HK-2 (cell line): ENCODE measurements around the gene NAALADL2.
"Not testable (repeated sequence)": the region's sequence is repeated elsewhere in the genome, so short reads cannot be mapped to it uniquely, and the experiment has no call there.

Experiments
- DNase-seq: peaks from one replicate; pipeline ENCODE4 v3.0.0-alpha.2; 2018; ENCODE audit not compliant: unreplicated experiment

Gene NAALADL2

DNA sequence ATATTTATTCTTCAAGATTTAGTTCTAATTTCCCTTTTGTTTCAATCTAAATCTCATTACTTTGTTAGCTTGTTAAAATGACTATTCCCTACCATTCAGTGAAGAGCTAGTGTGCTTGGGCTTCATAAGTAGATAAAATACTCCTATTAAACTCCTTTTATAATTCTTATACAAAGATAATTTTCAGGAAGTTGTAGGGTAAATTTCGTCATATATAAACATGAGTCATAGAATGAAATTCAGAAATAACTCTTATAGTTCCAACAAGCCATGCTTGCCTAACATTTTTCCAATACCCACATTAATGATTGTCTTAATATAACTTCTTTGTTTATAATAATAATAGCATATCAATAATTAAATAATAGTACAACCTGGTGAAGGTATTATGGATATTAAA lies 407.3 kb downstream of the NAALADL2 start:
- no peak for DNase-seq

DNA sequence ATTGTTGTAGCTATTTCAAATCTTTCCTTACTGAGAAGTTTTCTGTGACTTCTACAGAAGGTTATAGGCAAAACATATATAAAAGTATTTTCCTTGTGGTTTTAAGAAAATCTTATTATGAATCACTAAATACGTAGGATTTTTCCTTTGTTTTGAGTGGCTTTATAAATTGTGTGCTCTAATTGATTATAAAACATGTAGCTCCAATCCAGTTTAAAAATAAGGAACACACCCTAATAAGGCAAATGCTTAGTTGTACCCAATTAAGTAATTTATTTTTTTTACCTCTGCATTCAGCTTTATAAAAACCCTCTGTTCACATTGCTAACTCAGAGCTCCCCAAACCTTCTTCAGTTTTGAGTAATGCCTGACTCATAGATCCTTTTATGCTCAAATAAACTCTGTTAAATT lies 408.0 kb downstream of the NAALADL2 start:
- no peak for DNase-seq

DNA sequence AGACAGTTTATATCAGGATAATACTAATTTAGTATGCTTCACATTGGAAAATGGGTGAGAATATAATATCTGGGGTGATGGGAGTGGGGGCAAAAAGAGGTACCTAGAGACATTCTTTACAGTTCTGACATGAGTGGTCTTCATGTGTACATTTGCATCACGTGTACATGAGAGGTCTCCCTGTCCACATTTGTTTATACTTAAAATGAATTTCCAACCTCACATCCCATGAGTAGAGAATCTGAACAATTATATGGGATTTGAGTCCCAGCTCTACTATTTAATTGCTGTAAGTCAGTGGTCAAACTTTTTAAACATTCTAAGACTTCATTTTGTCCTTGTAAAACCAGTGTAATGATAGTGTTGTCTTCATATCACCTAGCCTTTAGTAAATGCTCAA lies 408.4 kb downstream of the NAALADL2 start:
- no peak for DNase-seq

DNA sequence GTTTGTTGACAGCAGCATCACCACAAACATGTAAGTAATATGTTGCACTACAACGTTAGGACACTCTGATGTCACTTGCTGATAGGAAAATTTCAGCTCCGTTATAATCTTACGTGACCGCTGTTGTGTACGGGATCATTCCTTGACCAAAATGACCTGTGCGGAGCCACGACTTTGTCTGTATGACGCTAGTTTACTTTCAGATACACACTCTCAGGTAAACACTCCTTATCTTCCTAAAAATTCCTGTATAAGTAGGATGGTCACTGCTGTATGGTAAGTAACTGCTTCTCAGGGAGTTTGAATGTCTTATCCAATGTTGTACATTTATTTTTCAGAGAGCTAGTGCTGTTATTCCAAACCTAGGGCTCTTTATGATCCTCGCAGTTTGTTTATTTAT lies 410.3 kb downstream of the NAALADL2 start:
- no peak for DNase-seq

DNA sequence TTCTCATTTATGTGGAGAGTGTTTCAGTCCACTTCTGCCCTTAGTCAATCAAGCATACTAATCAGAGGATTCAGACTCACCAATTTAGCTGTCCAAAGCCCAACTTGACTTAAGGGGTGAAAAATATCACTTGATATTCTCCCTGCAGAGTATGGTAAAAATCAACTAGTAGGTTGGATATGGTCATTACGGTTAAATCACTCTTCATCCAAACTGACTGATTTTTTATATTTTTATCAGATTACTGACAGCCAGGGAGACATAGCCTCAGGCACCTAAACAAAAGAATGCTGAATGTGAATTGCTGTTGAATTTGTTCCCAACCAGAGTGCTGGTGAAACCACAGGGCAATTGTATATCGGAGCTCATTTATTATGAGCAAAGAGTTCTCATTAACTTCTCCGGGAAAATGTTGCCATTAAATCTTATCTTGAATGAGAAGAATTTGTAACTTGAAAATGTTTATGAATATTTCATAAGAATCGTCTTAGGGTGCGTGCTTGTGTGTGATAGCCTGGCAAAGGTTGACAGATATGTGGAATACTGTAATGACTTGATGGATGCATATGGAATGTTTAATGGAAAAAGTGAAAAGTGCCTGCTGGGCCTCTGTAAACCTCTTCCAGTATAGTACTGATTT lies 411.2 kb downstream of the NAALADL2 start:
- DNase-seq = no peak

DNA sequence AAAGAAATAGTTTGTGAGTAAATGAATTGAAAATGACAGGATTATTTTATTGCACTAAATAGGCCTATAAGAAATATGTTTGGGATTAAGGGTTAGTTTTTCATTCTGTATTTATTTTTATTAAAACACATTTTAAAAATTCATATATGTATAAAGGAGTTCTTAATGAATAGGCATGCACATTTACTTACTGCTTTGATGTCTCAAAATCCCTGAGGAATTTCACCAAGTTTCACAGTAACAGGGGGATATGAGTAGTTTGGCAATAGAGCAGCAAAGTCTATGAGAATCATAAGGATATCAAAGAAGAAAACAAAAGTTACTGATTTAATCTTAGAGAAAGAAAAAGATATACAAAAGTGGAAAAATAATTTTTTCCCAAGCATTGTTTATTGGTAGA lies 411.7 kb downstream of the NAALADL2 start:
- no peak for DNase-seq

DNA sequence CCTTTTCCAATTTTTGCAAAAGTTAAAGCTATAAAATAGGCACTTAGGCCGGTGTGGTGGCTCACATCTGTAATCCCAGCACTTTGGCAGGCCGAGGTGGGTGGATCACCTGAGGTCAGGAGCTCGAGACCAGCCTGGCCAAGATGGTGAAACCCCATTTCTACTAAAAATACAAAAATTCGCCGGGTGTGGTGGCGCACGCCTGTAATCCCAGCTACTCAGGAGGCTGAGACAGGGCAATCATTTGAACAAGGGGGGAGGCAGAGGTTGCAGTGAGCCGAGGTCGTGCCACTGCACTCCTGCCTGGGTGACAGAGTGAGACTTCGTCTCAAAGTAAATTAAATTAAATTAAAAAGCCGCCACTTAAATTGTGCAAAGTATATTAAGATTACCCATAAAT lies 412.3 kb downstream of the NAALADL2 start:
- DNase-seq = not testable (repeated sequence)

DNA sequence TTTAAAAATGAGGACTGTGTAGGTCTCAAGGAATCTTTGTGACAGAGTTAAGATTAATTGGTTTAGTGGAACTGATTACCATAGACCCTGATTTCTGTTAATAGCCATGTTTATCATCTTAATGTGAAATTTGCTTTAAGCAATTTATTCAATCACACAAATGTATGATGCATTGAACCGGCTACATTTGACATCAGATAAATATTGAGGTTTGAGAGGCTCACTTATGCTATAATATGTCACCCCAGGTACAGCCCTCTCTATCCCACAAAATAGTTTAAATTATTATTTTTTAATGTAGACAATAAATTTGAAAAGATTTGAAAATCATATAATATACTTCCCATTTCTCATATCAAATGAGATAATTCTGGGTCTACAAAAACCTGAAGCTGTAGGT lies 413.3 kb downstream of the NAALADL2 start:
- no peak for DNase-seq

DNA sequence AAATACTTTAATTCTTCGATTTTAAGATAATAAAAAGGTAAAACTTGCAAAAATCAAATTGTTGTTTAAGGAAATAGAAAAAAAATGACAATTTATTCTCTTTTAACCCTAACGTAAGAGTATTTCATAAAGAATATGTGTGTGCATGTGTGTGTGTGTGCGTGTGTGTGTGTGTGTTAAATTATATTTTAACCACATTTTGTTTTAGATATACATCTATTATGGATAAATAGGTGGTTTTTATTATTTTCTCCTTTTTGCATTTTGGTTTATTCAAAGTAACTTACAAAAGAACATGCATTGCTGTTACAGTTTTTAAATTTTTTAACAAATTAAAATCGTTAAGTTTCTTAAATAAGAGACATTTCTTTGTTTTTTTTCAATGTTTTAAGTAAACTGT lies 414.4 kb downstream of the NAALADL2 start:
- DNase-seq = no peak

DNA sequence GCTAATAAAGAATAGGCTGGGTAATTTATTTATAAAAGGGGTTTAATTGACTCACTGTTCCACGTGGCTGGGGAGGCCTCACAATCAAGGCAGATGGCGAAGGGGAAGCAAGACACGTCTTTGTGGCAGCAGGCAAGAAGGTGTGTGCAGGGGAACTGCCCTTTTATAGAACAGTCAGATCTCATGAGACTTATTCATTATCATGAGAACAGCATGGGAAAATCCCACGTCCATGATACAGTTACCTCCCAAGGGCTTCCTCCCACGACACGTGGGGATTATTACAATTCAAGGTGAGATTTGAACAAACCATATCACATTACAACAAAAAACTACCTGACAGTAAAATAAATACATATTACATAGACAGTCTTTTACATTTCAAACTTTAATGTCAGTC lies 414.9 kb downstream of the NAALADL2 start:
- DNase-seq = no peak

DNA sequence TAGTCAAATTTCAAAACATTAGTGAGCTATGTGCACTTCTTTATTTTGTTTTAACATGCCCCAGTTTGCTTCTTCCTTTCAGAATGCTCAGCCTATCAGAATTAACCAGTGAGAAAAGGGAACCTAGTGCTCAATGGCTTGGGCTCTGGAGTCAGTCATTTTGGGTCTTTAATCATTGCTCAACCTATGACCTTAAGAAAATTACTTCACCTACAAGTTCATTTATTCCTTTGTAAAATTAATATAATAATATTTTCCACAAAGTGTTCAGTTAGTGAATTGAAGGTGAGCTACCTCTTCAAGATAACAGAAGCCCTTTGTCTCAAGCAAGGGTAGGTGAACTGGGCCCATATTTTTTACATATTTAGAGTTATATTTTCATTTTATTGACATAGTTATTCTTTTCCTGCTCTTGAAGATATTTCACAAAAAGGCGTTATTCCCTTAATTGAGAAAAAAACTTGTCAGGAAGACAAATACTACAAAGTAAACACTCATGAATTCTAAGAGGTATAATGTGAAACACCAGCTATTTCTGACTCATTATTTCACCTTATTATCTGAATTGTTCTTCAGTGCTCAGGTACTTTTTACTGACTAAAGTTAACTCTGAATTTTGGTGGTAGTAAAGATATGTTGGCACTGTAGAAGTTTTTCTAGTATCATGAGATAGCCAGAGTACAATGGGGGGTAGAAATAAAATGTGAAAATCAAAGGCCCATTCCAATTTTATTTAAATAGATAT lies 415.5 kb downstream of the NAALADL2 start:
- DNase-seq = no peak

DNA sequence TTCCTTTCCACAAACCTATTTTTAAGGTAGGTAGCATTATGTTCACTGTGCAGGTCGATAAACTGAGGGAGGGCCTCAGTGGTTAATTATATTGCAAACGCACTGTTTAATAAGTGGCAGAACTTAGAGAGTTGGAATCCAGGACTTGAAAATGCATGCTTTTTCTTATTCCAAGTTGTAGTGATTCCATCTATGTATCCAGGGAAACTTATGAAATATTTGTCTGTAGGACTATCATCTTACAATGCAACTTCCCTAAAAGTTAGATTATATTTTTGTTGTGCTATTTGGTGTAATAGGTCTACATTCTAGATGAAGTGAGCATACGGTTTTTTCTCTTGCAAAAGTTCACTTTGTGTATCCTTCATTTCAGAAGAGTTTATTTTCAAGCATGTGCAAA lies 419.5 kb downstream of the NAALADL2 start:
- DNase-seq = no peak

DNA sequence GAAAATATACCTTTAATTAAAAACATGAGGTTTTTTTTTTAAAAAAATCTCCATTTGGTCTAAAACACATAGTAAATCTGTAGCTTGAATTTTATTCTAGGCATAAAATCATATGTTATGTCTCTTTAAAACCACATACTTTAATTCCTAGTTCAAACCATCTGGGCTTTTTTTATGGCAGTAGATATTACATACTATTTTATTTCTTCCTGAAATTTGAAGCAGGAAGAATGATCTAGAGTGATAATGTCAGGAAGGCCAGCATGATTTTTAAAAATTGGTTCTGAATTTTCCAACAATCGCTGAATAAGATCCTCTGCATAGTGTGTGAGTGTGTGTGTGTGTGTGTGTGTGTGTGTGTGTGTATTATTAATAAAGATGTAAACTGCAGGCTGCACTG lies 420.3 kb downstream of the NAALADL2 start:
- DNase-seq = no peak

DNA sequence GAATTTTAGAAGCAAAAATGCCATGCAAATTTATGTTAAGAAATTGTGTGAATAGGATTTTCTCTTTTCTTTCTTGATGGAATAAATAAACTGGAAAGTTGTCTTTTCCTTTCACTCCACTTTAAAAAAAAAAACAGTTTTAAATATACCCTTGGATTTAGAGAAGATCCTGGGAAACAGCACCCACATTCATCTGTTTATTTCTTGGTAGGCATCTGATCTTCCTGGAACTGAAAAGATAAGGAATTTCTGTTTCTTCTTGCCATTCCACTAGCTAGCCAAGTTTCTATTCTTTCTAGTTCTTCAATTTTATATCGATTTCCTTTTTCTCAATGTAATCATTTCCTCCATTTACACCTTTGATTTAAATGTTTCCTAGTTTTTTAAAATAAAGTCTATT lies 420.8 kb downstream of the NAALADL2 start:
- no peak for DNase-seq

DNA sequence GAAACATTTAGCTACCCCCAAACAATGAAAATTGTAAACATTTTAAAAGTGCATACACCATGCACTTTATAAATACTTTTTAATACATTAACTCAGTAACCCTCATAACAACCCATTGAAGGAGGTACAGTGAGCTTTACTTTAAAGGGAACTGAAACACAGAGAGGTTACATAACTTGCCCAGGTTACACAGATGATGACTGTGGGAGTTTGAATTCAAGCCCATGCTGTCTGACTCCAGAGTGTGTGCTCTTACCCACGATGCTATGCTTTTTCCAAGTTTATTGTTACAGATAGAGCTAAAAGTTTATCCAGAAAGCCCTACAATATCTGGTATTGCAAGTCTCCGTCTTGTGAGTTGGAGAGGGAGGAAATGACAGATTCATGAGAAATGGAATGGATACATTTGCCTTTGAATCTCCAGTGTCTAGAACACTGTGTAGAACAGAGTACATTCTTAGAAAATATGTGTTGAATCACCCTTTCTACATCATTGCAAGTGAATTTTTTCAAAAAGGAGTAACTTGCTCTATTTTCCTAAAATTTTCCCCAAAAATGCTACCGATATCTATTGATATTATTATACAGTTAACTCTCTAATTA lies 428.3 kb downstream of the NAALADL2 start:
- DNase-seq = no peak

DNA sequence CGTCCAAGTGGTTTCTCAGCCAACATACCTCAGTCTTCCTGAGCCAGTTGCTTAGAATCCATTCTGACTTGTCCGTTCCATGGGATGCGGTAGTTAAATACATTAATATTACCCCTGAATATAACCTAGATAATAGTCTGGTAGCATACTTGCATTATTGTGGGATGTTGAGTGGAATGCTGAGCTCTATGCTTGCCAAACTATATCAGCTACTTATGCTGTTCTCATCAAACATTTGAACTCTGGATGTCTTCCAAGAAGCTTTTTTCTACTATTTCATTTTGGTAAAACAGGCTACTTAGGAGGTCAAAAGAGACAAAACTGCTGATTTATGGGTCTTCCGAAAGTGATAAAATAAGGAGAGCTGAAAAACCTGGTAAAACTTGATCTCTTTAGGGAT lies 429.5 kb downstream of the NAALADL2 start:
- DNase-seq = no peak

DNA sequence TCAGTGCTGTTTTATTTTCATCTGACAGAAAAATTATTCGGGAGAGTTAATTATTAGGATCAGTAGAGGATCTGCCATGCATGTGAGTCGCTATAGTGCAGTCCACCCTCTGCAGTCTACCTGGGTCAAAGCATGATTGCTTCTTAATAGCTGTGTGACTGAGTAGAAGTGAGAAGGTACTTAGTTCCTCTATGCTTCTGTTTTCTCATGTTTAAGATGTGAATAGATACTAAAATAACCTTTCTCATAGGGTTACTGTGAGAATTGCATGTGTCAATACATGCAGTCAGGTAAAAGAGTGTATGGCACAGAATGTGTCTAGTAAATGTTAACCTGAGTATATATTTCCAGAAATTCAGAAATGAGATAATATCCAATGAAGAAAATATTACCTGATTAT lies 435.7 kb downstream of the NAALADL2 start:
- no peak for DNase-seq

DNA sequence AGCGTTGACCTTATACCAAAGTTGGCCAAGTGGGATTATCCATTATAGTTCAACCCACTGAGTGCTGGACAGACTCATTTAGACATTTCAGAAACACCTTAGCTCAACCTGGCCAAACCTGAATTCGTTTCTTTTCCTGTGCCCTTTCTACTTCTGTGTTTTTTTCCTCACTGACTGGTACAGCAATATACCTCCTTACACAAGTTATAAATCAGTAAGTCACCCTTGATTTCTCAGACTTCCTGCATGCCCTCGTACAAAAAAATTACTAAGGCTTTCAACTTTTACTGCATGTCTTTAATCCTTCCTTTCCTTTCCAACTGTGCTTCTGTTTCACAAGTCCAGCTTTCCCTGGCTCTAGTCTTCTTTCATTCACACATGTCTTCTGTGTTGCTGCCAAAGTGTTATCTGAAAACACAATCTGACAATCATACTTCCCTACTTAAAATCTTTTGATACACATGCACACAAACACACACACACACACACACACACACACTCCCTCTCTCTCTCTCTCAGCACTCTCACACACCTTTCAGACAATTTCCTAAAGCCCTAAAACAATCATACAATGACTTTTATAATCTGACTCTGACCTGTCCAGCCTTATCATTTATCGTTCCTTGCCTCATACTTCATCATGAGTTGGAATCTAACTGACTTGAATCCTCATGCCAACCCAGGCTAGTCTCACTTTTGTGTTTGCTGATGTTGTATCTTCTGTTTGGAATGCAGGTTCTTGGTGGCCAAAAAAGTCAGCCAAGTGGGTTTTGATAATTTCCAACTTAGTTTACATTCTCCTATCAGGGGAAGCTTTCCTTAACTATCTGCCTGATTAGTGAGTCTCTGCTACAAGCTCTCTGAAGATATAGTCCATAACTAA lies 436.4 kb downstream of the NAALADL2 start:
- no peak for DNase-seq

DNA sequence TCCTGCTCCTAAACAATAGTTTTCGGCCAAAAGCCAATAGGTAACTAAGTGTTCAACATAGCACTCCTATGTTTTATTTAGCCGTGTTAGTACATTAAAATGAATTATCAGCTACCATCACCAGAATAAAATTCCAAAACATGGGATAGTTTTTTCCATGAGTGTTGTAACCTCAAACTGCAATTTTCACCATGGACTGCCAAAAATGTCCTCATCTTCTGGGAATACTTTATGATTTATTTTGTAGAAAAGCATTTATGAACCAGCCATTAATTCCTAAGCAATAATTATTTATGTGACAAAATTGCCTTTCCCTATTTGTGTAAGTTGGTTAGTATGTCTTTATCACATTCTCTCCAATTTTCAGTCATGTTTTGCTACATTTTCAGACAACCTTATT lies 438.1 kb downstream of the NAALADL2 start:
- no peak for DNase-seq

DNA sequence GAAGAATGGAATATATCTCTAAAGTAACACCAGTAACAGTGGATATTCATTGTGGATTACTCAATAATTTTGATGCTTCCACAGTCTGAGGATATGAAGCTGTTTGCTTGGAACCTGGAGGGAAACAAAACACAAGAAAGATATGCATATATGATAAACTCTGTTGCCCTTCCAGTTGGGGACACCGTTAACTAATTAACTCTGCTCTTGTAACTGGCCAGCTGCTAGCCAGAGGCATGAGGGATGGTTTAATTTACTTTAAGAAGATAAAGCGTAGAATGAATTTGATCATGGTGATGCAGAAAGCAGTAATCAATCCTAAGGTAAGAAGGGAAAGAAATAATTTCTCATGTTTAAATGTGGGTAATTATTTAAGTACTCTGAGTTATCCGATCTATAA lies 442.6 kb downstream of the NAALADL2 start:
- no peak for DNase-seq

DNA sequence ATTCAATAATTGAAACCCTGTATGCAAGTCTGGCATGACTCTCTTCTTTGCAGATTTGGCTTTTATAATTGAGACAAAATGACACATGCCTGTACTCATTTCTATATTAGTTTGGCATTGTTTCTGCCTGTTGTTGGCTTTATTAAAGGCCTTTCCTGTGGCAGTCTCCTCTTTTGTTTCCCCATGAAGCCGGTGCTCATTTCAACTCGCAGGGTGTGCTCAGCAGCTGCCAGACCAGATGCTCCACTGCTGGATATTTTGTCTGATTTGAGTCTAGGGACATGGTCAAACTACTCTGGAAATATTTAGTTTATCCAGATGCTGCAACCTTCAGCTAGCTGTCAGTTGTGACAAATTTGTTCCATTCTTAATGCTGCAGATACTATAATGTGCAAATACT lies 445.3 kb downstream of the NAALADL2 start:
- DNase-seq = no peak

DNA sequence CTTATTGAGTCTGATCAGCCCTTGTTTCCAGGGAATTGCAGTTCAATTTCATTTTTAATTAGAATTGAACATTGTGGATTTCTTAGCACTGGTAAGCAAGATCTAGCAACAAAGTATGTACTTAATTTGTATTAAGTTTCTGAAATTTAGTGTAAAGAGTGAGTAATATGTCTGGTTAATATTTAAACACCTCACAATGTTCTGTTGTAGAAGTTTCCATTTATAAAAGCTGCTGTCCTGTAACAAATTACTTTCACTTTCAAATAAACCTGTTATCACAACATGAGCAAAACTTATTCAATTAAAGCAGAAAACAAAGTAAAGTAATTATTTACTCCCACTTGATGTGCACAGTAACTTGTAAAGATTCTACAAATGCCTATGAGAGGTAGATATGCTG lies 448.5 kb downstream of the NAALADL2 start:
- DNase-seq = no peak
